A549 (cell line): ENCODE data around the gene TSSK2. TPM values are rescaled to one million over a fixed set of nuclear protein-coding genes. Genes with fewer than 3 reads are reported as not detected.

Source experiments
- ATAC-seq, 2 experiments: fragments of 200-7000 bp in 1 of 2; fragments of >200 bp in 1 of 2; cut with Nextera tagmentation in 1 of 2; cut with Tn5 transposase in 1 of 2; 3 replicates each; pipeline versions ENCODE4 v1.8.0 to v1.9.1; 2018 to 2020; ENCODE audit warnings: mild to moderate bottlenecking in 1 of 2, moderate library complexity in 1 of 2
- CTCF ChIA-PET: fragments of 300-600 bp; sonication (Branson Sonifier 250); formaldehyde crosslinking; extraction: SDS; loops from one replicate; lab custom pipeline; 2021; ENCODE audit warnings: antibody characterized with exemption, inconsistent platforms; lab: Yijun Ruan, JAX
- POLR2A ChIA-PET: fragments of 350-600 bp; formaldehyde crosslinking; extraction: SDS; loops from one replicate; lab custom pipeline; 2021; ENCODE audit warnings: antibody characterized with exemption, inconsistent platforms; lab: Yijun Ruan, JAX
- DNase-seq, 2 experiments: peaks; one replicate each; pipeline versions ENCODE4 v3.0.0 to v3.0.0-alpha.2; 2011 to 2016; ENCODE audit warnings: low read depth in 1 of 2, low spot score in 1 of 2
- FAIRE-seq: peaks from 2 replicates; lab custom pipeline; 2011; peaks lifted over from hg19 to GRCh38; lab: Jason Lieb, UNC
- H3K27ac ChIP-seq, 2 experiments: fragments of >200 bp; sonication (Bioruptor Twin); formaldehyde crosslinking; 3 replicates each; pipeline ENCODE4 v1.5.1; 2016 to 2017
- H3K4me1 ChIP-seq: fragments of >200 bp; sonication (Bioruptor Twin); formaldehyde crosslinking; 3 replicates; pipeline ENCODE4 v1.6.1; 2016
- H3K4me2 ChIP-seq: fragments of >200 bp; sonication (Bioruptor Twin); formaldehyde crosslinking; 3 replicates; pipeline ENCODE4 v1.6.1; 2016
- H3K4me3 ChIP-seq: fragments of >200 bp; sonication (Bioruptor Twin); formaldehyde crosslinking; 3 replicates; pipeline ENCODE4 v1.5.1; 2016
- H3K9me3 ChIP-seq: fragments of >200 bp; sonication (Bioruptor Twin); formaldehyde crosslinking; 3 replicates; pipeline ENCODE4 v1.6.1; 2016
- CBX8 ChIP-seq: fragments of 200-600 bp; sonication (generic); IDR thresholded peaks from 2 replicates; pipeline ENCODE4 v1.6.1; 2016
- CEBPB ChIP-seq, 2 experiments: fragments of >200 bp in 1 of 2; sonication (Bioruptor Twin) in 1 of 2; formaldehyde crosslinking in 1 of 2; IDR thresholded peaks; 2 replicates each; pipeline ENCODE4 v1.6.1; 2012 to 2016
- CTCF ChIP-seq: fragments of >200 bp; sonication (Bioruptor Twin); formaldehyde crosslinking; IDR thresholded peaks from 3 replicates; pipeline ENCODE4 v1.5.1; 2016
- EHMT2 ChIP-seq: fragments of 200-600 bp; sonication (generic); IDR thresholded peaks from 2 replicates; pipeline ENCODE4 v1.6.1; 2016; ENCODE audit warnings: antibody characterized with exemption, low read depth, mild to moderate bottlenecking, moderate library complexity
- ELK1 ChIP-seq: fragments of 150-350 bp; IDR thresholded peaks from 2 replicates; pipeline ENCODE4 v1.6.1; 2014; ENCODE audit warnings: low read depth, mild to moderate bottlenecking, low read length
- FOSB ChIP-seq: fragments of 250-450 bp; sonication (Bioruptor Pico); IDR thresholded peaks from 2 replicates; pipeline ENCODE4 v1.5.0; 2020; ENCODE audit warnings: mild to moderate bottlenecking, moderate library complexity
- FOSL2 ChIP-seq, 2 experiments: fragments of 450-650 bp in 1 of 2; fragments of >200 bp in 1 of 2; sonication (Bioruptor Twin) in 1 of 2; formaldehyde crosslinking; IDR thresholded peaks; 2 replicates each; pipeline versions ENCODE4 v1.5.0 to v1.6.1; 2016 to 2020; ENCODE audit warnings: mild to moderate bottlenecking in 1 of 2, moderate library complexity in 1 of 2
- GATA3 ChIP-seq: IDR thresholded peaks from 2 replicates; pipeline ENCODE4 v1.6.1; 2012; ENCODE audit warnings: borderline replicate concordance
- HDAC2 ChIP-seq: fragments of 200-600 bp; sonication (generic); IDR thresholded peaks from 2 replicates; pipeline ENCODE4 v1.6.1; 2016
- HES2 ChIP-seq: fragments of >200 bp; sonication (Bioruptor Twin); formaldehyde crosslinking; IDR thresholded peaks from 2 replicates; pipeline ENCODE4 v1.6.1; 2016
- HMGXB4 ChIP-seq: fragments of 250-450 bp; sonication (Bioruptor Pico); IDR thresholded peaks from 2 replicates; pipeline ENCODE4 v1.5.0; 2021; ENCODE audit warnings: mild to moderate bottlenecking, moderate library complexity, borderline replicate concordance
- HOXA7 ChIP-seq: fragments of 250-450 bp; sonication (Bioruptor Pico); IDR thresholded peaks from 2 replicates; pipeline ENCODE4 v1.5.0; 2020; ENCODE audit warnings: mild to moderate bottlenecking, moderate library complexity
- JUNB ChIP-seq: fragments of >200 bp; sonication (Bioruptor Twin); formaldehyde crosslinking; IDR thresholded peaks from 2 replicates; pipeline ENCODE4 v1.6.1; 2016
- MAZ ChIP-seq: fragments of 150-350 bp; IDR thresholded peaks from 2 replicates; pipeline ENCODE4 v1.6.1; 2014; ENCODE audit warnings: antibody characterized with exemption, low read depth, low read length, borderline replicate concordance
- MYC ChIP-seq: IDR thresholded peaks from 2 replicates; pipeline ENCODE4 v1.6.1; 2012; ENCODE audit warnings: mild to moderate bottlenecking, inconsistent platforms, low read length, improper control_type of control experiment, borderline replicate concordance
- NPAS2 ChIP-seq: fragments of 250-450 bp; sonication (Bioruptor Pico); IDR thresholded peaks from 2 replicates; pipeline ENCODE4 v1.8.0; 2022; ENCODE audit warnings: mild to moderate bottlenecking, moderate library complexity, borderline replicate concordance
- PBX3 ChIP-seq: IDR thresholded peaks from 2 replicates; pipeline ENCODE4 v1.6.1; 2012
- RAD21 ChIP-seq, 2 experiments: fragments of >200 bp in 1 of 2; sonication (Bioruptor Twin) in 1 of 2; formaldehyde crosslinking in 1 of 2; IDR thresholded peaks in 1 of 2; conservative IDR thresholded peaks in 1 of 2; 2 replicates in 1 of 2; 3 replicates in 1 of 2; pipeline ENCODE4 v1.6.1; 2012 to 2018; ENCODE audit warnings: inconsistent platforms in 1 of 2
- TP53 ChIP-seq: fragments of 250-450 bp; sonication (Bioruptor Pico); IDR thresholded peaks from 2 replicates; pipeline ENCODE4 v1.5.0; 2021; ENCODE audit warnings: mild to moderate bottlenecking, moderate library complexity
- USF2 ChIP-seq: fragments of 450-650 bp; IDR thresholded peaks from 2 replicates; pipeline ENCODE4 v1.6.1; 2014; ENCODE audit warnings: antibody characterized with exemption
- ZSCAN20 ChIP-seq: fragments of 250-450 bp; sonication (Bioruptor Pico); IDR thresholded peaks from 2 replicates; pipeline ENCODE4 v1.8.0; 2022; ENCODE audit warnings: mild to moderate bottlenecking, moderate library complexity
- WGBS: methylation state at CpG from one replicate; pipeline ENCODE4 v1.1.6; 2017; ENCODE audit errors: missing lambda C conversion rate; 5-methylcytosine and 5-hydroxymethylcytosine counted together
- polyA plus RNA-seq, 4 experiments: library from polyadenylated mRNA; depleted of rRNA in 3 of 4; stranded (reverse); fragments of >200 nt; fragmentation: RNase III in 1 of 4; extraction: RNeasy Plus Mini Kit Qiagen cat#74134 plus additional on column Dnase treatment in 1 of 4; gene quantifications; 2 replicates in 3 of 4; 3 replicates in 1 of 4; pipeline ENCODE4 v1.2.3, GENCODE V29; 2011 to 2017
- TF ChIP-seq, protein P1 (sequence below): IDR thresholded peaks from 2 replicates; pipeline ENCODE4 v1.6.1; 2012; ENCODE audit warnings: low read depth, borderline replicate concordance

TSSK2 gene
- polyA plus RNA-seq, 2 of the 4 experiments (the other 2 are of a cell fraction), result not detected

GRCh38 chr22:19105867-19106802 lies 25.0 kb upstream of the TSSK2 start:
- Histone ChIP-seq H3K4me2 (no peak overlapping the region), H3K4me1 (peaks cover 15% of the 10 kb centered on the region; the same call in 2 of the 3 replicates), H3K9me3 (no peaks in the 10 kb centered on the region)
- 80% methylated on average over 11 of the region's 18 CpGs for WGBS
- ChIA-PET POLR2A (no interaction called here), CTCF (interaction anchor here (0.9 to 2.4 kb wide), 3 partner anchors 8 to 12 kb away, joined by 3 to 11 read pairs (median 9); no protein-coding TSS in a partner anchor)
- peak; percentile 85 for ATAC-seq
- peak in 1 of 2 experiments; percentile 40; a peak in 1 of 5 replicates for TF ChIP-seq RAD21 (conservative IDR thresholded peaks at IDR 0.05 in 1 of 2, IDR thresholded peaks at IDR 0.05 in 1 of 2)
- no peak for TF ChIP-seq USF2
- TF ChIP-seq, all 56 proteins: peak for 1
- Histone ChIP-seq H3K27ac (no peak overlapping the region), H3K4me3 (no peak overlapping the region)
- DNase-seq, result peak in 1 of 2 experiments; percentile 18
- FAIRE-seq, result no peak

DNA sequence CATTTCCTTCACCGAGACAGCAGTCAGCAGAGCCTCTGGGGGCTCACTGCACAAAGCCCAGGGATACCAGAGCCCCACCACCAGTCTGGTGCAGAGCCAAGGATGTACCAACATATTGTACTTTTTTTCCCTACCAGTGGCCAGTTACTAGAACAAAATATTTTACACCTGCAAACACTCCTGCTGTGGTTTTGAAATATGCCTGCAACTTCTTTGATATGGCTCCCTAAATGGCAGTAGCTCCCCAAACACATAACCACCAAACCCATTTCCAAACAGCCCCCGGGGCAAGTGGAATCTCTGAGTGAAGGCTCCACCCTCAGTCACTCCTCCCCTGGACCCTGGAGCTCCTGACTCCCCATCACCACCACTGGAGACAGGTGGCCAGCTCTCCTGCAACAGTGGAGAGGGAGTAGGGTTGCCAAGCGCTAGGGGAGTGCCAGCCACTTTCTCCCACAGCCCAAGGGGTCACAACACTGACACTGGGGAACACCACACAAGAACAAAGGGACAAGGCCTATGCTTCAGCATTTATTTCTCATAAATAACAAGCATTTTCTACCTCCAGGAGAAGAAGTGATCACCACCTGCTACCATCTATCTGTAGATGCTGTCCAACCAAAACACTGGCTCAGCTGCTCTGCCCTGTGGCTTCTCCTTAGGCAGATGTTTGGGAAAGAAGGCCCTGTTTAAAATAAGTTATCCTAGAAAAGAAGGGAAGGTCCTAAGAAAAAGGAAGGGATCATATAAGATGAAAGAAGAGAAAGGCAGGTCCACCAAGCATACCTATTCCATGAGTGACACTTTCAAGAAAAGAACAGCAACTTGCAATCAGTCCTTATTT lies 24.0 kb upstream of the TSSK2 start:
- no peak overlapping the region for H3K4me2 ChIP-seq
- DNase-seq (no peak), ATAC-seq (no peak), FAIRE-seq (no peak)
- H3K27ac ChIP-seq, result no peak overlapping the region
- no peak overlapping the region for H3K4me3 ChIP-seq
- peaks cover 15% of the 10 kb centered on the region; the same call in 2 of the 3 replicates for H3K4me1 ChIP-seq
- ChIA-PET POLR2A (no interaction called here), CTCF (interaction anchor here (0.9 to 2.4 kb wide), 3 partner anchors 9 to 13 kb away, joined by 3 to 11 read pairs (median 9); no protein-coding TSS in a partner anchor)
- H3K9me3 ChIP-seq, result no peaks in the 10 kb centered on the region
- WGBS, result 92% methylated on average over 2 of the region's 3 CpGs
- no peak for TF ChIP-seq CEBPB (IDR thresholded peaks at IDR 0.05)
- no peak for TF ChIP-seq ELK1
- no peak for TF ChIP-seq CTCF
- no peak for TF ChIP-seq HOXA7 (CRISPR knock-in tag)
- TF ChIP-seq FOSB (CRISPR knock-in tag), result no peak
- TF ChIP-seq NPAS2 (CRISPR knock-in tag), result no peak
- TF ChIP-seq JUNB, result no peak
- no peak for TF ChIP-seq PBX3
- no peak for TF ChIP-seq FOSL2 (IDR thresholded peaks at IDR 0.05)
- no peak for TF ChIP-seq FOSL2 (CRISPR knock-in tag; IDR thresholded peaks at IDR 0.05)
- TF ChIP-seq HMGXB4 (CRISPR knock-in tag), result no peak
- TF ChIP-seq GATA3, result no peak
- no peak for TF ChIP-seq TP53 (CRISPR knock-in tag)
- no peak for TF ChIP-seq CBX8
- TF ChIP-seq, protein P1, sequence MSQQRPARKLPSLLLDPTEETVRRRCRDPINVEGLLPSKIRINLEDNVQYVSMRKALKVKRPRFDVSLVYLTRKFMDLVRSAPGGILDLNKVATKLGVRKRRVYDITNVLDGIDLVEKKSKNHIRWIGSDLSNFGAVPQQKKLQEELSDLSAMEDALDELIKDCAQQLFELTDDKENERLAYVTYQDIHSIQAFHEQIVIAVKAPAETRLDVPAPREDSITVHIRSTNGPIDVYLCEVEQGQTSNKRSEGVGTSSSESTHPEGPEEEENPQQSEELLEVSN, result no peak
- TF ChIP-seq ZSCAN20, result no peak
- TF ChIP-seq HDAC2, result no peak
- TF ChIP-seq HES2, result no peak
- no peak for TF ChIP-seq MAZ
- TF ChIP-seq MYC, result no peak
- TF ChIP-seq EHMT2, result no peak
